Natural killer cell (primary cell): ENCODE measurements around the gene TIPIN. TPM values are rescaled to one million over a fixed set of nuclear protein-coding genes. Genes with fewer than 3 reads are reported as not detected.

Experiments used
- ATAC-seq, 3 donors: fragments of 150-1000 bp in 2 of 3; fragments of 200-7000 bp in 1 of 3; cut with Tn5 transposase; 1 replicate in 1 of 3; 2 replicates in 2 of 3; pipeline ENCODE4 v1.10.0; 2021; ENCODE audit warnings: mild to moderate bottlenecking in 2 of 3, moderate library complexity in 2 of 3
- DNase-seq, 2 donors: peaks; one replicate each; pipeline versions ENCODE4 v3.0.0 to v3.0.0-alpha.2; 2013 to 2021; ENCODE audit warnings: mixed read lengths in 1 of 2
- H3K27ac ChIP-seq: one replicate; pipeline ENCODE4 v1.5.1; 2013; ENCODE audit warnings: mild to moderate bottlenecking, low read length
- H3K27me3 ChIP-seq: one replicate; pipeline ENCODE4 v1.6.1; 2013; ENCODE audit warnings: low read length; ENCODE audit not compliant: control insufficient read depth, insufficient read depth
- H3K36me3 ChIP-seq: one replicate; pipeline ENCODE4 v1.6.1; 2013; ENCODE audit warnings: low read length; ENCODE audit not compliant: control insufficient read depth, insufficient read depth
- H3K4me1 ChIP-seq: one replicate; pipeline ENCODE4 v1.6.1; 2013; ENCODE audit warnings: low read length; ENCODE audit not compliant: control insufficient read depth, insufficient read depth
- H3K4me3 ChIP-seq: one replicate; pipeline ENCODE4 v1.5.1; 2013; ENCODE audit warnings: low read length
- H3K9me3 ChIP-seq: one replicate; pipeline ENCODE4 v1.6.1; 2013; ENCODE audit warnings: low read length; ENCODE audit not compliant: control insufficient read depth, insufficient read depth
- H3K27ac Mint-ChIP-seq, 2 donors: one replicate each; pipeline ENCODE4 v1.8.0; 2022; ENCODE audit warnings: mild to moderate bottlenecking in 2 of 2, mixed read lengths in 2 of 2, moderate library complexity in 1 of 2
- H3K27me3 Mint-ChIP-seq, 2 donors: one replicate each; pipeline ENCODE4 v1.8.0; 2022; ENCODE audit warnings: low read depth in 2 of 2, mixed read lengths in 2 of 2
- H3K36me3 Mint-ChIP-seq: one replicate; pipeline ENCODE4 v1.8.0; 2022; ENCODE audit warnings: mixed read lengths
- H3K4me1 Mint-ChIP-seq, 2 donors: one replicate each; pipeline ENCODE4 v1.8.0; 2022; ENCODE audit warnings: mixed read lengths in 2 of 2
- H3K4me3 Mint-ChIP-seq: one replicate; pipeline ENCODE4 v1.8.0; 2022; ENCODE audit warnings: mild to moderate bottlenecking, moderate library complexity, mixed read lengths
- H3K9me3 Mint-ChIP-seq, 2 donors: one replicate each; pipeline ENCODE4 v1.8.0; 2022; ENCODE audit warnings: mixed read lengths in 2 of 2
- WGBS: methylation state at CpG from one replicate; pipeline ENCODE4 v1.1.7; 2013; ENCODE audit warnings: missing lambda C conversion rate; ENCODE audit not compliant: insufficient coverage; 5-methylcytosine and 5-hydroxymethylcytosine counted together
- intact Hi-C: fragments of 100-400 bp; cut with micrococcal nuclease; formaldehyde crosslinking; loops from one replicate; pipeline ENCODE4 v1.14.2; 2022
- total RNA-seq, 4 donors: library from RNA; stranded (reverse); fragments of 120-200 nt in 1 of 4; gene quantifications; one replicate each; pipeline versions ENCODE4 v1.2.3 to v1.2.4, GENCODE V29; 2013 to 2022
- TF ChIP-seq, protein P1 (sequence below): fragments of 200-600 bp; IDR thresholded peaks from one replicate; pipeline ENCODE4 v1.8.0; 2022; ENCODE audit warnings: antibody characterized with exemption

TIPIN gene
- total RNA-seq, 3 donors from 2014 or later (not counting 1 experiment from before 2014, with no cell fraction given) = 2.6 to 5.5 (median 5.3) TPM

GRCh38 chr15:66378814-66379430 is 22.4 kb upstream of the TIPIN start:
- TF ChIP-seq, protein P1, sequence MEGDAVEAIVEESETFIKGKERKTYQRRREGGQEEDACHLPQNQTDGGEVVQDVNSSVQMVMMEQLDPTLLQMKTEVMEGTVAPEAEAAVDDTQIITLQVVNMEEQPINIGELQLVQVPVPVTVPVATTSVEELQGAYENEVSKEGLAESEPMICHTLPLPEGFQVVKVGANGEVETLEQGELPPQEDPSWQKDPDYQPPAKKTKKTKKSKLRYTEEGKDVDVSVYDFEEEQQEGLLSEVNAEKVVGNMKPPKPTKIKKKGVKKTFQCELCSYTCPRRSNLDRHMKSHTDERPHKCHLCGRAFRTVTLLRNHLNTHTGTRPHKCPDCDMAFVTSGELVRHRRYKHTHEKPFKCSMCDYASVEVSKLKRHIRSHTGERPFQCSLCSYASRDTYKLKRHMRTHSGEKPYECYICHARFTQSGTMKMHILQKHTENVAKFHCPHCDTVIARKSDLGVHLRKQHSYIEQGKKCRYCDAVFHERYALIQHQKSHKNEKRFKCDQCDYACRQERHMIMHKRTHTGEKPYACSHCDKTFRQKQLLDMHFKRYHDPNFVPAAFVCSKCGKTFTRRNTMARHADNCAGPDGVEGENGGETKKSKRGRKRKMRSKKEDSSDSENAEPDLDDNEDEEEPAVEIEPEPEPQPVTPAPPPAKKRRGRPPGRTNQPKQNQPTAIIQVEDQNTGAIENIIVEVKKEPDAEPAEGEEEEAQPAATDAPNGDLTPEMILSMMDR = no peak
- Histone ChIP-seq H3K4me3 (no peak overlapping the region), H3K36me3 (no peaks in the 10 kb centered on the region), H3K4me1 (no peaks in the 10 kb centered on the region), H3K27me3 (no peaks in the 10 kb centered on the region), H3K27ac (no peak overlapping the region), H3K9me3 (peaks cover 7% of the 10 kb centered on the region)
- no peaks in the 10 kb centered on the region for H3K36me3 Mint-ChIP-seq
- 92% methylated on average over 7 of the region's 7 CpGs for WGBS
- no peak for ATAC-seq
- intact Hi-C loops = no loop called here
- no peak overlapping the region for H3K4me3 Mint-ChIP-seq
- H3K9me3 Mint-ChIP-seq = no peaks in the 10 kb centered on the region
- H3K4me1 Mint-ChIP-seq = no peaks in the 10 kb centered on the region
- no peaks in the 10 kb centered on the region for H3K27me3 Mint-ChIP-seq
- no peak for DNase-seq
- H3K27ac Mint-ChIP-seq = no peak overlapping the region

DNA sequence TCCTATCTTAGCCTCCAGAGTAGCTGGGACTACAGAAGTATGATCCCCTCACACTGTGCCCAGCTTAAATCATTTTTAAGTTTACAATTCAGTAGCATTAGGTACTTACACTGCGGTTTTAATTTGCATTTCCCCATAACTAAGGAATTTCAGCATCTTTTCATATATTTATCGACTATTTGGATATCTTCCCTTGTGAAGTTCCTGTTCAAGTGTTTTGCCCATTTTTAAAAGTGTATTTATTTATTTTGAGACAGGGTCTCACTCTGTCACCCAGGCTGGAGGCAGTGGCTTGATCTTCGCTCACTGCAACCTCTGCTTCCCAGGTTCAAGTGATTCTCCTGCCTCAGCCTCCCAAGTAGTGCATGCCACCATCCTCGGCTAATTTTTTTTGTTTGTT is 17.7 kb upstream of the TIPIN start:
- no peak overlapping the region for H3K27ac Mint-ChIP-seq
- intact Hi-C loops = no loop called here
- H3K36me3 ChIP-seq = no peaks in the 10 kb centered on the region

GRCh38 chr15:66369773-66370651 is 13.5 kb upstream of the TIPIN start:
- H3K27me3 ChIP-seq = no peaks in the 10 kb centered on the region
- H3K27ac ChIP-seq = peak overlapping the region; percentile 83
- TF ChIP-seq, protein P1 = no peak
- peak overlapping the region; percentile 25 for H3K4me3 ChIP-seq
- peak overlapping the region; percentile 83 for H3K4me3 Mint-ChIP-seq
- H3K27me3 Mint-ChIP-seq = no peaks in the 10 kb centered on the region
- H3K4me1 Mint-ChIP-seq = peaks cover 13 to 16% of the 10 kb centered on the region in 2 donors
- peak overlapping the region; percentile 83 to 86 for H3K27ac Mint-ChIP-seq
- H3K9me3 ChIP-seq = peaks cover 7% of the 10 kb centered on the region
- DNase-seq (peak in 1 of 2 donors; percentile 61), ATAC-seq (peak; percentile 58 to 65 (median 64))
- no peaks in the 10 kb centered on the region for H3K36me3 ChIP-seq
- intact Hi-C loops = no loop called here
- H3K4me1 ChIP-seq = peaks cover 17% of the 10 kb centered on the region
- H3K36me3 Mint-ChIP-seq = no peaks in the 10 kb centered on the region
- WGBS = 7% methylated on average over 9 of the region's 12 CpGs
- H3K9me3 Mint-ChIP-seq = no peaks in the 10 kb centered on the region

More for the DNA sequence above, 17.7 kb upstream of the TIPIN start:
- no peak for ATAC-seq
- H3K27me3 ChIP-seq = no peaks in the 10 kb centered on the region
- H3K36me3 Mint-ChIP-seq = no peaks in the 10 kb centered on the region
- peaks cover 7% of the 10 kb centered on the region for H3K9me3 ChIP-seq
- 100% methylated on average over 3 of the region's 4 CpGs for WGBS
- no peak overlapping the region for H3K4me3 Mint-ChIP-seq
- H3K4me1 ChIP-seq = peaks cover 17% of the 10 kb centered on the region
- peaks cover 13 to 16% of the 10 kb centered on the region in 2 donors for H3K4me1 Mint-ChIP-seq
- no peak for DNase-seq
- H3K9me3 Mint-ChIP-seq = no peaks in the 10 kb centered on the region
- no peak overlapping the region for H3K4me3 ChIP-seq
- TF ChIP-seq, protein P1 = no peak
- H3K27me3 Mint-ChIP-seq = no peaks in the 10 kb centered on the region
- H3K27ac ChIP-seq = no peak overlapping the region
